H9 (cell line): Measurements from ENCODE around the gene TSPAN5. TPM values are rescaled to one million over a fixed set of nuclear protein-coding genes. Genes with fewer than 3 reads are reported as not detected.

Source experiments
- DNase-seq: peaks from one replicate; pipeline ENCODE4 v3.0.0-alpha.2; 2017
- H2AFZ ChIP-seq: one replicate; pipeline ENCODE4 v1.6.1; 2013; ENCODE audit warnings: mild to moderate bottlenecking, low read length, control low read depth, moderate library complexity
- H2AK5ac ChIP-seq: 2 replicates; pipeline ENCODE4 v1.6.1; 2013; ENCODE audit warnings: low read length, control low read depth, mixed read lengths; ENCODE audit not compliant: insufficient read length
- H2BK120ac ChIP-seq: one replicate; pipeline ENCODE4 v1.6.1; 2013; ENCODE audit warnings: low read depth, mild to moderate bottlenecking, low read length, control low read depth, inconsistent platforms; ENCODE audit not compliant: poor library complexity, severe bottlenecking
- H2BK12ac ChIP-seq: 2 replicates; pipeline ENCODE4 v1.6.1; 2013; ENCODE audit warnings: low read length, control low read depth, mixed read lengths, low read depth; ENCODE audit not compliant: insufficient read length
- H2BK15ac ChIP-seq: 2 replicates; pipeline ENCODE4 v1.6.1; 2013; ENCODE audit warnings: low read depth, low read length, control low read depth
- H2BK20ac ChIP-seq: one replicate; pipeline ENCODE4 v1.6.1; 2013; ENCODE audit warnings: low read depth, mild to moderate bottlenecking, low read length, control low read depth, inconsistent platforms; ENCODE audit not compliant: poor library complexity, severe bottlenecking
- H2BK5ac ChIP-seq: 2 replicates; pipeline ENCODE4 v1.6.1; 2013; ENCODE audit warnings: low read length, control low read depth, mixed read lengths; ENCODE audit not compliant: insufficient read length
- H3K14ac ChIP-seq: 2 replicates; pipeline ENCODE4 v1.6.1; 2013; ENCODE audit warnings: low read length, control low read depth; ENCODE audit not compliant: insufficient read depth
- H3K18ac ChIP-seq: 2 replicates; pipeline ENCODE4 v1.6.1; 2013; ENCODE audit warnings: low read depth, mild to moderate bottlenecking, mixed read lengths, low read length, control low read depth; ENCODE audit not compliant: insufficient read length
- H3K23ac ChIP-seq: 2 replicates; pipeline ENCODE4 v1.6.1; 2013; ENCODE audit warnings: low read length, control low read depth, mixed read lengths, low read depth; ENCODE audit not compliant: insufficient read length
- H3K23me2 ChIP-seq: 2 replicates; pipeline ENCODE4 v1.6.1; 2013; ENCODE audit warnings: low read depth, mild to moderate bottlenecking, mixed read lengths, low read length, control low read depth; ENCODE audit not compliant: insufficient read length, poor library complexity, severe bottlenecking
- H3K27ac ChIP-seq: 2 replicates; pipeline ENCODE4 v1.5.1; 2013; ENCODE audit warnings: low read length, control low read depth, mixed read lengths, low read depth; ENCODE audit not compliant: insufficient read length
- H3K27me3 ChIP-seq: 2 replicates; pipeline ENCODE4 v1.6.1; 2013; ENCODE audit warnings: low read length, control low read depth, inconsistent platforms; ENCODE audit not compliant: insufficient read depth
- H3K4ac ChIP-seq: 2 replicates; pipeline ENCODE4 v1.6.1; 2013; ENCODE audit warnings: low read depth, mild to moderate bottlenecking, control low read depth, inconsistent platforms, low read length, moderate library complexity
- H3K4me1 ChIP-seq: 2 replicates; pipeline ENCODE4 v1.6.1; 2013; ENCODE audit warnings: low read length, control low read depth, inconsistent platforms; ENCODE audit not compliant: insufficient read depth
- H3K4me2 ChIP-seq: 2 replicates; pipeline ENCODE4 v1.6.1; 2013; ENCODE audit warnings: low read length, control low read depth, mixed read lengths; ENCODE audit not compliant: insufficient read length, insufficient read depth
- H3K56ac ChIP-seq: 2 replicates; pipeline ENCODE4 v1.6.1; 2013; ENCODE audit warnings: low read depth, mild to moderate bottlenecking, mixed read lengths, low read length, control low read depth; ENCODE audit not compliant: insufficient read length
- H3K79me1 ChIP-seq: 2 replicates; pipeline ENCODE4 v1.6.1; 2013; ENCODE audit warnings: low read depth, mild to moderate bottlenecking, moderate library complexity, low read length, control low read depth, inconsistent platforms; ENCODE audit not compliant: insufficient read depth, poor library complexity, severe bottlenecking
- H3K79me2 ChIP-seq: 2 replicates; pipeline ENCODE4 v1.6.1; 2013; ENCODE audit warnings: low read length, control low read depth, inconsistent platforms; ENCODE audit not compliant: insufficient read depth
- H3K9ac ChIP-seq: 2 replicates; pipeline ENCODE4 v1.6.1; 2013; ENCODE audit warnings: low read length, control low read depth, mixed read lengths; ENCODE audit not compliant: insufficient read length; ENCODE audit errors: extremely low read depth
- H3K9me3 ChIP-seq: one replicate; pipeline ENCODE4 v1.6.1; 2013; ENCODE audit warnings: low read depth, low read length, inconsistent platforms; ENCODE audit not compliant: control insufficient read depth
- H3T11ph ChIP-seq: one replicate; pipeline ENCODE4 v1.6.1; 2013; ENCODE audit warnings: mild to moderate bottlenecking, low read length, control low read depth, inconsistent platforms
- H4K20me1 ChIP-seq: one replicate; pipeline ENCODE4 v1.6.1; 2013; ENCODE audit not compliant: control insufficient read depth, insufficient read length, insufficient read depth
- H4K5ac ChIP-seq: 2 replicates; pipeline ENCODE4 v1.6.1; 2013; ENCODE audit warnings: low read depth, mild to moderate bottlenecking, mixed read lengths, low read length, control low read depth; ENCODE audit not compliant: insufficient read length
- H4K8ac ChIP-seq: replicated peaks from 2 replicates; pipeline ENCODE4 v1.6.1; 2013; ENCODE audit warnings: low read length, control low read depth, mixed read lengths, low read depth; ENCODE audit not compliant: insufficient read length
- H4K91ac ChIP-seq: 2 replicates; pipeline ENCODE4 v1.6.1; 2013; ENCODE audit warnings: low read depth, mild to moderate bottlenecking, moderate library complexity, mixed read lengths, low read length, control low read depth; ENCODE audit not compliant: insufficient read length
- H3K27ac Mint-ChIP-seq, 3 experiments: 2 replicates in 2 of 3; 3 replicates in 1 of 3; pipeline ENCODE4 v1.8.0; 2020 to 2021; ENCODE audit warnings: mixed read lengths in 3 of 3, mild to moderate bottlenecking in 1 of 3, moderate library complexity in 1 of 3
- H3K27me3 Mint-ChIP-seq: 2 replicates; pipeline ENCODE4 v1.8.0; 2021; ENCODE audit warnings: low read depth, mild to moderate bottlenecking, moderate library complexity, mixed read lengths
- H3K36me3 Mint-ChIP-seq, 3 experiments: 2 replicates in 2 of 3; 3 replicates in 1 of 3; pipeline ENCODE4 v1.8.0; 2020 to 2021; ENCODE audit warnings: low read depth in 3 of 3, mixed read lengths in 3 of 3; ENCODE audit not compliant: insufficient read depth in 1 of 3
- H3K4me1 Mint-ChIP-seq, 2 experiments: 2 replicates each; pipeline ENCODE4 v1.8.0; 2020; ENCODE audit warnings: mixed read lengths in 2 of 2
- H3K4me3 Mint-ChIP-seq, 2 experiments: 2 replicates in 1 of 2; 3 replicates in 1 of 2; pipeline ENCODE4 v1.8.0; 2020 to 2021; ENCODE audit warnings: mild to moderate bottlenecking in 2 of 2, mixed read lengths in 2 of 2, moderate library complexity in 1 of 2
- H3K9me3 Mint-ChIP-seq, 2 experiments: 2 replicates in 1 of 2; 3 replicates in 1 of 2; pipeline ENCODE4 v1.8.0; 2020; ENCODE audit warnings: mild to moderate bottlenecking in 2 of 2, mixed read lengths in 2 of 2, moderate library complexity in 1 of 2
- CTCF ChIP-seq: fragments of 200-600 bp; sonication (generic); conservative IDR thresholded peaks from 3 replicates; pipeline ENCODE4 v1.8.0; 2021; ENCODE audit warnings: antibody characterized with exemption, mild to moderate bottlenecking
- WGBS: extraction: QIAGEN DNeasy Blood & Tissue Kit; methylation state at CpG from one replicate; pipeline ENCODE4 v1.1.7; 2013; ENCODE audit warnings: missing lambda C conversion rate, low lambda C conversion rate, mixed read lengths; ENCODE audit not compliant: insufficient read length; ENCODE audit errors: extremely low coverage; 5-methylcytosine and 5-hydroxymethylcytosine counted together
- total RNA-seq: library from RNA; stranded (reverse); gene quantifications from 2 replicates; pipeline ENCODE4 v1.2.1, GENCODE V29; 2021

The TSPAN5 gene
- total RNA-seq, 1 experiment from 2014 or later = 7.0 TPM

- H3K14ac ChIP-seq = no peak overlapping the region
- H3K4ac ChIP-seq = no peak overlapping the region
- H3K4me2 ChIP-seq = peak overlapping the region; percentile 91
- H2BK120ac ChIP-seq = no peak overlapping the region
- no peak overlapping the region for H2AFZ ChIP-seq
- no peaks in the 10 kb centered on the region for H4K20me1 ChIP-seq
- WGBS = no CpG with 5 or more reads among the region's 46 CpGs
- no peak overlapping the region for H4K5ac ChIP-seq
- peak overlapping the region; percentile 75 to 92 for H3K4me3 Mint-ChIP-seq
- H3K79me2 ChIP-seq = no peaks in the 10 kb centered on the region; the same call in 1 of the 2 replicates
- no peak overlapping the region for H2BK20ac ChIP-seq
- H4K91ac ChIP-seq = no peak overlapping the region
- no peak overlapping the region for H3K27ac ChIP-seq
- H3K23ac ChIP-seq = no peak overlapping the region
- H3K79me1 ChIP-seq = no peaks in the 10 kb centered on the region
- peaks cover 0 to 3% (median 0%) of the 10 kb centered on the region in 3 experiments; a peak in 1 of 7 replicates for H3K36me3 Mint-ChIP-seq
- no peak overlapping the region for H3K56ac ChIP-seq
- no peaks in the 10 kb centered on the region; the same call in 1 of the 2 replicates for H3K4me1 ChIP-seq
- DNase-seq = peak; percentile 68
- no peaks in the 10 kb centered on the region; a peak in 2 of 5 replicates for H3K9me3 Mint-ChIP-seq
- no peak overlapping the region for H2BK12ac ChIP-seq
- peak overlapping the region; percentile 38 for H3K9ac ChIP-seq
- no peak overlapping the region for H2BK5ac ChIP-seq
- TF ChIP-seq CTCF = no peak
- peaks cover 56% of the 10 kb centered on the region for H3K27me3 Mint-ChIP-seq
- H3K4me1 Mint-ChIP-seq = peaks cover 54 to 55% of the 10 kb centered on the region in 2 experiments
- no peak overlapping the region for H2BK15ac ChIP-seq
- H2AK5ac ChIP-seq = no peak overlapping the region
- peak overlapping the region in 2 of 3 experiments; percentile 65 to 68; a peak in 4 of 7 replicates for H3K27ac Mint-ChIP-seq
- H3K18ac ChIP-seq = no peak overlapping the region
- no peak overlapping the region for H3T11ph ChIP-seq
- H4K8ac ChIP-seq = no peak overlapping the region
- H3K9me3 ChIP-seq = no peaks in the 10 kb centered on the region
- peaks cover 21% of the 10 kb centered on the region for H3K23me2 ChIP-seq
- H3K27me3 ChIP-seq = peaks cover 5% of the 10 kb centered on the region; the same call in 1 of the 2 replicates
Measured at GRCh38 chr4:98657531-98658286, 702 bp downstream of the TSPAN5 start.
